ENCODE measurements around the gene L2HGDH. TPM values are rescaled to one million over a fixed set of nuclear protein-coding genes. Genes with fewer than 3 reads are reported as not detected.

Gene L2HGDH
- total and polyA plus RNA-seq, 9 of the 15 experiments (the other 6 are each of a cell fraction or from before 2014, with no cell fraction given), result 1.7 to 16.1 (median 10.5) TPM

DNA sequence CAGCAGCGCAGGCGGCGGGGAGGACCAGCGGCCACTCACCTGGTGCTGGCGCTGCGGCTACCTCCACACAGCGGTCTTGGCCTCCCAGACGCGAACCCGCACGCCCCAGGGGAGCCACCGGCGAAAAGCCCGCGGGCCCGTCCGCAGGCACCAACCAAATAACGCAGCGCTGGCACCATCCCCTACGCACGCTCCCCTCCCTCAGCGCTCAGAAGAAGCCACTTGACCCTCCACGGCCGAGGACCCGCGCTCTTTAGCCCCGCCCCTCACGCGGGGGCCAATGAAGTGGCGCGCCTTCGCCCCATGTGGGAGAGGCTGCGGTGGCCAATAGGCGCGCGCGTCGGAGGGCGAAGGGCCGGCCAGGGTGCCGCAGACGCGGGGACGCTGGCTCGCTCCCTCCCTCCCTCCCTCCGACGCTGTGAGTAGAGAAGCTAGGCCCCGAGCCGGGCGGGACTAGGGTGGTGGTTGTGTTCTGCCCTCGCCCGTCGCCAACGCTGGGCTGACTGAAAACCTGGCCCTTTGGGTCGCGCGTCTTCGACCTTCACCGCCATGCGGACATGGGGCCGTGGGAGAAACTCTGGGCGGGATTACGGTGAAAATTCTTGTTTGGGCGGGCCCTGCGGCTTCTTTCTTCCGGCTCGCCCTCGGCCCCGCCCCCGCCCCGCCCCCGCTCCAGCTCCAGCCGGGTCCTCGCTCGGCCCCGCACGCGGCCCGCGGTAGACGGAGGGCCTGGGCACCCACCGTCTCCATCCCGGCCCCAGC is at the start of gene L2HGDH, which contains the start of gene DMAC2L (continued):
- TF ChIP-seq, protein P1, sequence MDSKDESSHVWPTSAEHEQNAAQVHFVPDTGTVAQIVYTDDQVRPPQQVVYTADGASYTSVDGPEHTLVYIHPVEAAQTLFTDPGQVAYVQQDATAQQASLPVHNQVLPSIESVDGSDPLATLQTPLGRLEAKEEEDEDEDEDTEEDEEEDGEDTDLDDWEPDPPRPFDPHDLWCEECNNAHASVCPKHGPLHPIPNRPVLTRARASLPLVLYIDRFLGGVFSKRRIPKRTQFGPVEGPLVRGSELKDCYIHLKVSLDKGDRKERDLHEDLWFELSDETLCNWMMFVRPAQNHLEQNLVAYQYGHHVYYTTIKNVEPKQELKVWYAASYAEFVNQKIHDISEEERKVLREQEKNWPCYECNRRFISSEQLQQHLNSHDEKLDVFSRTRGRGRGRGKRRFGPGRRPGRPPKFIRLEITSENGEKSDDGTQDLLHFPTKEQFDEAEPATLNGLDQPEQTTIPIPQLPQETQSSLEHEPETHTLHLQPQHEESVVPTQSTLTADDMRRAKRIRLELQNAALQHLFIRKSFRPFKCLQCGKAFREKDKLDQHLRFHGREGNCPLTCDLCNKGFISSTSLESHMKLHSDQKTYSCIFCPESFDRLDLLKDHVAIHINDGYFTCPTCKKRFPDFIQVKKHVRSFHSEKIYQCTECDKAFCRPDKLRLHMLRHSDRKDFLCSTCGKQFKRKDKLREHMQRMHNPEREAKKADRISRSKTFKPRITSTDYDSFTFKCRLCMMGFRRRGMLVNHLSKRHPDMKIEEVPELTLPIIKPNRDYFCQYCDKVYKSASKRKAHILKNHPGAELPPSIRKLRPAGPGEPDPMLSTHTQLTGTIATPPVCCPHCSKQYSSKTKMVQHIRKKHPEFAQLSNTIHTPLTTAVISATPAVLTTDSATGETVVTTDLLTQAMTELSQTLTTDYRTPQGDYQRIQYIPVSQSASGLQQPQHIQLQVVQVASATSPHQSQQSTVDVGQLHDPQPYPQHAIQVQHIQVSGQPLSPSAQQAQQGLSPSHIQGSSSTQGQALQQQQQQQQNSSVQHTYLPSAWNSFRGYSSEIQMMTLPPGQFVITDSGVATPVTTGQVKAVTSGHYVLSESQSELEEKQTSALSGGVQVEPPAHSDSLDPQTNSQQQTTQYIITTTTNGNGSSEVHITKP (IDR thresholded peaks at IDR 0.05; ENCODE audit: partially characterized antibody), result no peak
- no peak for TF ChIP-seq PPARD (CRISPR knock-in tag; IDR thresholded peaks at IDR 0.05)
- TF ChIP-seq, protein P2, sequence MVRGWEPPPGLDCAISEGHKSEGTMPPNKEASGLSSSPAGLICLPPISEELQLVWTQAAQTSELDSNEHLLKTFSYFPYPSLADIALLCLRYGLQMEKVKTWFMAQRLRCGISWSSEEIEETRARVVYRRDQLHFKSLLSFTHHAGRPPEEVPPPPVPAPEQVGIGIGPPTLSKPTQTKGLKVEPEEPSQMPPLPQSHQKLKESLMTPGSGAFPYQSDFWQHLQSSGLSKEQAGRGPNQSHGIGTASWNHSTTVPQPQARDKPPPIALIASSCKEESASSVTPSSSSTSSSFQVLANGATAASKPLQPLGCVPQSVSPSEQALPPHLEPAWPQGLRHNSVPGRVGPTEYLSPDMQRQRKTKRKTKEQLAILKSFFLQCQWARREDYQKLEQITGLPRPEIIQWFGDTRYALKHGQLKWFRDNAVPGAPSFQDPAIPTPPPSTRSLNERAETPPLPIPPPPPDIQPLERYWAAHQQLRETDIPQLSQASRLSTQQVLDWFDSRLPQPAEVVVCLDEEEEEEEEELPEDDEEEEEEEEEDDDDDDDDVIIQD (CRISPR knock-in tag; IDR thresholded peaks at IDR 0.05), result no peak
- TF ChIP-seq GATA2 (CRISPR knock-in tag; IDR thresholded peaks at IDR 0.05), result no peak
- no peak for TF ChIP-seq ZKSCAN3 (CRISPR knock-in tag; IDR thresholded peaks at IDR 0.05)
- no peak for TF ChIP-seq ZNF764 (CRISPR knock-in tag; IDR thresholded peaks at IDR 0.05; ENCODE audit: low read depth)
- peak; percentile 83 for TF ChIP-seq ZNF431 (CRISPR knock-in tag; IDR thresholded peaks at IDR 0.05)
- no peak for TF ChIP-seq ZNF77 (CRISPR knock-in tag; IDR thresholded peaks at IDR 0.05)
- TF ChIP-seq DACH1 (IDR thresholded peaks at IDR 0.05; ENCODE audit: partially characterized antibody), result no peak
- TF ChIP-seq RNF2 (IDR thresholded peaks at IDR 0.05), result peak; percentile 93
- TF ChIP-seq IRF2 (CRISPR knock-in tag; IDR thresholded peaks at IDR 0.05), result no peak
- no peak for TF ChIP-seq ZSCAN32 (CRISPR knock-in tag; IDR thresholded peaks at IDR 0.05)
- no peak for TF ChIP-seq NR2F6 (CRISPR knock-in tag; IDR thresholded peaks at IDR 0.05)
- TF ChIP-seq L3MBTL2 (IDR thresholded peaks at IDR 0.05), result peak; percentile 100
- no peak for TF ChIP-seq NONO (IDR thresholded peaks at IDR 0.05; ENCODE audit: low read depth in 2 of 2, low read length in 1 of 2)
- no peak for TF ChIP-seq SNIP1 (IDR thresholded peaks at IDR 0.05; ENCODE audit: low read depth)
- TF ChIP-seq NFE2 (IDR thresholded peaks at IDR 0.05; ENCODE audit: low read depth), result no peak
- TF ChIP-seq XRCC3 (IDR thresholded peaks at IDR 0.05), result no peak
- TF ChIP-seq, protein P3, sequence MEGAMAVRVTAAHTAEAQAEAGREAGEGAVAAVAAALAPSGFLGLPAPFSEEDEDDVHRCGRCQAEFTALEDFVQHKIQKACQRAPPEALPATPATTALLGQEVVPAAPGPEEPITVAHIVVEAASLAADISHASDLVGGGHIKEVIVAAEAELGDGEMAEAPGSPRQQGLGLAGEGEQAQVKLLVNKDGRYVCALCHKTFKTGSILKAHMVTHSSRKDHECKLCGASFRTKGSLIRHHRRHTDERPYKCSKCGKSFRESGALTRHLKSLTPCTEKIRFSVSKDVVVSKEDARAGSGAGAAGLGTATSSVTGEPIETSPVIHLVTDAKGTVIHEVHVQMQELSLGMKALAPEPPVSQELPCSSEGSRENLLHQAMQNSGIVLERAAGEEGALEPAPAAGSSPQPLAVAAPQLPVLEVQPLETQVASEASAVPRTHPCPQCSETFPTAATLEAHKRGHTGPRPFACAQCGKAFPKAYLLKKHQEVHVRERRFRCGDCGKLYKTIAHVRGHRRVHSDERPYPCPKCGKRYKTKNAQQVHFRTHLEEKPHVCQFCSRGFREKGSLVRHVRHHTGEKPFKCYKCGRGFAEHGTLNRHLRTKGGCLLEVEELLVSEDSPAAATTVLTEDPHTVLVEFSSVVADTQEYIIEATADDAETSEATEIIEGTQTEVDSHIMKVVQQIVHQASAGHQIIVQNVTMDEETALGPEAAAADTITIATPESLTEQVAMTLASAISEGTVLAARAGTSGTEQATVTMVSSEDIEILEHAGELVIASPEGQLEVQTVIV (CRISPR knock-in tag; IDR thresholded peaks at IDR 0.05; ENCODE audit: borderline replicate concordance), result no peak
- TF ChIP-seq NR2C1 (IDR thresholded peaks at IDR 0.05), result no peak
- no peak for TF ChIP-seq NR2C1 (tag; IDR thresholded peaks at IDR 0.05)
- TF ChIP-seq POU5F1 (IDR thresholded peaks at IDR 0.05; ENCODE audit: borderline replicate concordance, low read depth, low read length, partially characterized antibody), result no peak
- TF ChIP-seq BMI1 (IDR thresholded peaks at IDR 0.05; ENCODE audit: low read length), result no peak
- TF ChIP-seq FOXA3 (CRISPR knock-in tag; conservative IDR thresholded peaks at IDR 0.05 in 1 of 2, IDR thresholded peaks at IDR 0.05 in 1 of 2), result no peak
